Measurements from ENCODE around the gene SLC22A12. TPM values are rescaled to one million over a fixed set of nuclear protein-coding genes. Genes with fewer than 3 reads are reported as not detected.

Gene SLC22A12
- total and polyA plus RNA-seq, 2 of the 8 experiments (the other 6 are each of a cell fraction or from before 2014, with no cell fraction given) = not detected

DNA sequence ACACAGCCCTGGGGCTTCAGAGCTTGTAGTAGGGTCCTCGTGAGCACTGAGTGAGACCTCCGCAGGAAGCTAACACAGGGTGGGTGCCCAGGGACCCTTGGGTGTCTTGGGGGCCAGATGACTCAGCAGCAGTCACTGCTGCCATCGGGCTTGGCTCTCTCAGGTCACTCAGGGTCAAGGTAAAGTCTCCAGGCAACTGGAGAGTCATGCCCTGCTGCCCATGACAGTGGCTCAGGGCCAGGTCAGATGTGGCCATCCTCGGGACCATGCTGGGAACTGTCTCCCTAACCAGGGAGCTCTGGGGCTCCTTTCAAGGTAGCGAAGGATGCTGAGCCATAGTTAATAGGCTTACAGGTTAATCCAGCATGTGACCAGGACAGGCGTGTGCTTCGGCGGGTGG lies 44.4 kb upstream of the SLC22A12 start:
- H3K4me3 ChIP-seq (ENCODE audit: extremely low read depth in 1 of 4, insufficient read depth in 2 of 4, low read depth in 3 of 4, low read length in 4 of 4) = no peak overlapping the region
- H3K79me1 ChIP-seq (ENCODE audit: low read depth, low read length) = no peaks in the 10 kb centered on the region
- H4K5ac ChIP-seq (ENCODE audit: insufficient read length, low read depth, low read length) = no peak overlapping the region
- H3K56ac ChIP-seq (replicated peaks; ENCODE audit: insufficient read length, low read depth, low read length) = no peak overlapping the region
- H2AFZ ChIP-seq (ENCODE audit: low read length) = no peak overlapping the region
- no peak overlapping the region for H2BK15ac ChIP-seq (ENCODE audit: low read length)
- H3K9ac ChIP-seq (replicated peaks in 1 of 4; ENCODE audit: extremely low read depth in 1 of 4, low read depth in 3 of 4, low read length in 3 of 4) = no peak overlapping the region
- no peak for TF ChIP-seq CHD1 (IDR thresholded peaks at IDR 0.05; ENCODE audit: low read depth, low read length)
- TF ChIP-seq MAFK (IDR thresholded peaks at IDR 0.05; ENCODE audit: low read depth, low read length) = no peak
- WGBS, 2 experiments (ENCODE audit: extremely low coverage in 1 of 2, insufficient coverage in 1 of 2, insufficient read length in 1 of 2, insufficient replicate concordance in 2 of 2, low coverage in 1 of 2, low lambda C conversion rate in 2 of 2, missing lambda C conversion rate in 1 of 2) = 89% methylated on average over 8 of the region's 8 CpGs; no CpG with 5 or more reads in 1 of the 2 experiments
- ChIA-PET CTCF (ENCODE audit: partially characterized antibody) (interaction anchor here (1.2 to 11.3 kb wide), 3 partner anchors 12 to 103 kb away, joined by 3 to 84 read pairs (median 3); no protein-coding TSS in a partner anchor), POLR2A (ENCODE audit: partially characterized antibody) (interaction anchor here (1.8 kb wide), 1 partner anchor 14 kb away, joined by 4 read pairs; no protein-coding TSS in a partner anchor)
- H2BK12ac ChIP-seq (ENCODE audit: low read depth, low read length) = no peak overlapping the region
- no peak overlapping the region for H3K4ac ChIP-seq (replicated peaks; ENCODE audit: insufficient read length, low read depth, low read length)
- no peak overlapping the region for H4K91ac ChIP-seq (replicated peaks; ENCODE audit: insufficient read length, low read length)
- H3K14ac ChIP-seq (ENCODE audit: insufficient read length) = no peak overlapping the region
- DNase-seq (ENCODE audit: low read depth in 1 of 2, low spot score in 2 of 2) = no peak
- peaks cover 0 to 2% (median 1%) of the 10 kb centered on the region in 4 experiments; a peak in 3 of 7 replicates for H3K27me3 ChIP-seq (replicated peaks in 1 of 4; ENCODE audit: control insufficient read depth in 3 of 4, extremely low read depth in 1 of 4, insufficient read depth in 3 of 4, low read length in 3 of 4)
- H2BK120ac ChIP-seq (replicated peaks; ENCODE audit: low read depth, low read length) = no peak overlapping the region
- no peaks in the 10 kb centered on the region for H4K20me1 ChIP-seq (replicated peaks in 1 of 2; ENCODE audit: control insufficient read depth in 1 of 2, insufficient read depth in 2 of 2, low read length in 2 of 2)
- H3K4me2 ChIP-seq (ENCODE audit: insufficient read depth in 1 of 2, low read depth in 2 of 2, low read length in 2 of 2) = no peak overlapping the region
- no peak overlapping the region for H2AK5ac ChIP-seq (ENCODE audit: low read depth, low read length)
- H3K18ac ChIP-seq (ENCODE audit: extremely low read depth, low read length) = no peak overlapping the region
- H3K36me3 ChIP-seq (ENCODE audit: control insufficient read depth in 2 of 4, insufficient read depth in 4 of 4, low read length in 3 of 4) = no peaks in the 10 kb centered on the region
- no peak overlapping the region for H2BK5ac ChIP-seq (ENCODE audit: low read depth, low read length)
- no peaks in the 10 kb centered on the region for H3K23me2 ChIP-seq (ENCODE audit: low read depth, low read length)
- H3K79me2 ChIP-seq (ENCODE audit: control insufficient read depth in 1 of 2, insufficient read depth in 2 of 2, low read length in 2 of 2) = no peaks in the 10 kb centered on the region
- H2BK20ac ChIP-seq (ENCODE audit: low read length) = no peak overlapping the region
- FAIRE-seq = no peak
- no peaks in the 10 kb centered on the region for H3K9me3 ChIP-seq (ENCODE audit: insufficient read depth in 2 of 2, low read depth in 1 of 2, low read length in 1 of 2)
- no peak overlapping the region for H3K23ac ChIP-seq (ENCODE audit: insufficient read length)
- no peak overlapping the region; the same call in 1 of the 2 replicates for H4K8ac ChIP-seq (ENCODE audit: extremely low read depth, insufficient read depth, low read length)
- no peaks in the 10 kb centered on the region for H3K4me1 ChIP-seq (replicated peaks in 1 of 4; ENCODE audit: control insufficient read depth in 3 of 4, insufficient read depth in 4 of 4, low read length in 3 of 4)
- no peak overlapping the region for H3K27ac ChIP-seq (ENCODE audit: low read depth, low read length)

Data from H1 (cell line).